CD14-positive monocyte (primary cell): ENCODE results near the gene KIRREL3. TPM values are rescaled to one million over a fixed set of nuclear protein-coding genes. Genes with fewer than 3 reads are reported as not detected.

Experiments used
- DNase-seq, 3 donors: peaks; one replicate each; pipeline ENCODE4 v3.0.0-alpha.2; 2011 to 2022
- H2AFZ ChIP-seq: 2 replicates; pipeline ENCODE4 v1.6.0; 2012; ENCODE audit warnings: mild to moderate bottlenecking, low read depth, low read length, inconsistent platforms; ENCODE audit not compliant: insufficient read depth, poor library complexity, severe bottlenecking
- H3K27ac ChIP-seq, 2 donors: 1 replicate in 1 of 2; 2 replicates in 1 of 2; pipeline ENCODE4 v1.5.1; 2012 to 2013; ENCODE audit warnings: low read length in 2 of 2, control low read depth in 1 of 2, inconsistent platforms in 1 of 2, low read depth in 1 of 2, mild to moderate bottlenecking in 1 of 2
- H3K27me3 ChIP-seq, 2 donors: one replicate each; pipeline versions ENCODE4 v1.6.0 to v1.6.1; 2011 to 2013; ENCODE audit warnings: low read length in 2 of 2; ENCODE audit not compliant: control insufficient read depth in 2 of 2, insufficient read depth in 2 of 2
- H3K36me3 ChIP-seq, 2 donors: replicated peaks in 1 of 2; 1 replicate in 1 of 2; 2 replicates in 1 of 2; pipeline versions ENCODE4 v1.5.1 to v1.6.1; 2012 to 2013; ENCODE audit warnings: low read length in 2 of 2, control low read depth in 1 of 2, inconsistent platforms in 1 of 2, mild to moderate bottlenecking in 1 of 2; ENCODE audit not compliant: insufficient read depth in 2 of 2, control insufficient read depth in 1 of 2
- H3K4me1 ChIP-seq, 2 donors: 1 replicate in 1 of 2; 2 replicates in 1 of 2; pipeline versions ENCODE4 v1.5.1 to v1.6.1; 2012 to 2013; ENCODE audit warnings: low read length in 2 of 2, control low read depth in 1 of 2, inconsistent platforms in 1 of 2, mild to moderate bottlenecking in 1 of 2, moderate library complexity in 1 of 2; ENCODE audit not compliant: insufficient read depth in 2 of 2, control insufficient read depth in 1 of 2
- H3K4me2 ChIP-seq: replicated peaks from 2 replicates; pipeline ENCODE3; 2012; ENCODE audit warnings: low read length, moderate library complexity, mild to moderate bottlenecking; ENCODE audit not compliant: poor library complexity, severe bottlenecking; ENCODE audit errors: extremely low read depth
- H3K4me3 ChIP-seq, 3 experiments: fragments of 200-600 bp in 1 of 3; sonication (generic) in 1 of 3; replicated peaks in 1 of 3; 1 replicate in 2 of 3; 2 replicates in 1 of 3; pipeline ENCODE4 v1.5.1; 2011 to 2013; ENCODE audit warnings: low read length in 3 of 3, mild to moderate bottlenecking in 3 of 3, control low read depth in 2 of 3, low read depth in 2 of 3, inconsistent platforms in 1 of 3, moderate library complexity in 1 of 3
- H3K79me2 ChIP-seq: 2 replicates; pipeline ENCODE4 v1.6.0; 2012; ENCODE audit warnings: mild to moderate bottlenecking, control low read depth, inconsistent platforms, low read length, moderate library complexity; ENCODE audit not compliant: insufficient read depth
- H3K9ac ChIP-seq: 2 replicates; pipeline ENCODE4 v1.6.0; 2017; ENCODE audit warnings: low read length, mild to moderate bottlenecking; ENCODE audit not compliant: insufficient read depth, poor library complexity, severe bottlenecking
- H3K9me3 ChIP-seq, 2 donors: replicated peaks in 1 of 2; 1 replicate in 1 of 2; 2 replicates in 1 of 2; pipeline versions ENCODE4 v1.5.1 to v1.6.1; 2012 to 2013; ENCODE audit warnings: low read length in 2 of 2, control low read depth in 1 of 2; ENCODE audit not compliant: control insufficient read depth in 1 of 2, insufficient read depth in 1 of 2
- H4K20me1 ChIP-seq: 2 replicates; pipeline ENCODE4 v1.6.0; 2012; ENCODE audit warnings: mild to moderate bottlenecking, low read length, control low read depth, moderate library complexity; ENCODE audit not compliant: insufficient read depth
- H3K27ac Mint-ChIP-seq, 7 donors: one replicate each; pipeline ENCODE4 v1.8.0; 2020; ENCODE audit warnings: mild to moderate bottlenecking in 7 of 7, mixed read lengths in 7 of 7, moderate library complexity in 6 of 7, inconsistent platforms in 2 of 7
- H3K27me3 Mint-ChIP-seq, 3 donors: one replicate each; pipeline ENCODE4 v1.8.0; 2021 to 2022; ENCODE audit warnings: low read depth in 3 of 3, mild to moderate bottlenecking in 3 of 3, mixed read lengths in 3 of 3, moderate library complexity in 3 of 3, inconsistent platforms in 1 of 3
- H3K36me3 Mint-ChIP-seq, 2 donors: one replicate each; pipeline ENCODE4 v1.8.0; 2020; ENCODE audit warnings: mixed read lengths in 2 of 2, inconsistent platforms in 1 of 2, mild to moderate bottlenecking in 1 of 2
- H3K4me1 Mint-ChIP-seq: one replicate; pipeline ENCODE4 v1.8.0; 2020; ENCODE audit warnings: mild to moderate bottlenecking, mixed read lengths
- H3K4me3 Mint-ChIP-seq, 2 donors: one replicate each; pipeline ENCODE4 v1.8.0; 2020; ENCODE audit warnings: mild to moderate bottlenecking in 2 of 2, mixed read lengths in 2 of 2, moderate library complexity in 1 of 2
- H3K9me3 Mint-ChIP-seq, 7 donors: one replicate each; pipeline ENCODE4 v1.8.0; 2020 to 2022; ENCODE audit warnings: mixed read lengths in 7 of 7, mild to moderate bottlenecking in 6 of 7, moderate library complexity in 6 of 7, inconsistent platforms in 2 of 7
- WGBS: methylation state at CpG from one replicate; pipeline ENCODE4 v1.1.5; 2013; ENCODE audit warnings: missing lambda C conversion rate; ENCODE audit not compliant: insufficient coverage; 5-methylcytosine and 5-hydroxymethylcytosine counted together
- intact Hi-C, 2 donors: fragments of 100-400 bp; cut with micrococcal nuclease; formaldehyde crosslinking; loops; one replicate each; pipeline versions ENCODE4 v1.15.0 to v1.15.1; 2023
- polyA plus RNA-seq, 3 donors: library from polyadenylated mRNA; depleted of rRNA in 1 of 3; unstranded in 2 of 3; stranded (reverse) in 1 of 3; fragments of 300-500 nt in 2 of 3; fragments of >200 nt in 1 of 3; fragmentation: Illumina TruSeq in 2 of 3; gene quantifications; 1 replicate in 2 of 3; 2 replicates in 1 of 3; pipeline ENCODE4 v1.2.3, GENCODE V29; 2012 to 2021
- TF ChIP-seq, protein P1 (sequence below): fragments of 200-600 bp; IDR thresholded peaks from one replicate; pipeline ENCODE4 v1.8.0; 2022; ENCODE audit warnings: antibody characterized with exemption, mild to moderate bottlenecking

The KIRREL3 gene
- polyA plus RNA-seq, 3 donors = not detected

DNA sequence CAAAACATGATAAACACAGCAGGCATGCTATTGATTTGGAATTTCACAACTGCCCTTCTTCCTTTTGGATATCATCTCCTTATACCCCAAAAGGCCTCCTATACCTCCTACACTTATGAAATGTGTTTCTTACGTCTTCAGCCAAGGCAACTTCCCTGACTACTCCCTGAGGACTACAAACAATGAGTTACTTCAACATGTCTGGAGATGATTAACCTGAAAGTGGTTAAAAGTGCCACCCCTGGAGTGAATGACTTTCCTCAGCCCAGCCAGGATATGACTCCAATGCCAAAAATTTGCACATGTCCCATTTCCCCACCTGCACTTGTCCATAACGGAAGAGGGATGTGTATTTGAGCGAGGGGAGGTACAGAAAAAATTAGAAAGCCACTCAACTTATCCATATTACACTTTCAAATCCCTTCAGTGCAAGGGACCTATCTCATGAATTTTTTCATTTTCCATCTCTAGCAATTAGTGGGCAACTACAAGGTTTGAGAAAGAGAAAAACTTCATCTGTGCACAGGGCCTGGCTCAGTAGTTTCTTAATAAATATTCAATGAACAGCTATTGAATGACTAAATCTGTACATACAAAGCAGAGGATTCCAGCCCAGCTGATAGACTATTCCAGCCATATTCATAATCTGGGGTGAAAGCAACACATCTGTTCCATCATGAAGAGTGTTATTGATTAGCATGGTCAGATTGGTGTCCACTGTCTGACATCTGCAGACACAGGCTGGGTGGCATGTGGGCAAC, 36.8 kb downstream of the KIRREL3 start:
- peaks cover 0 to 2% (median 0%) of the 10 kb centered on the region in 7 donors for H3K9me3 Mint-ChIP-seq
- H3K9me3 ChIP-seq = no peaks in the 10 kb centered on the region
- H4K20me1 ChIP-seq = no peaks in the 10 kb centered on the region
- H3K27me3 ChIP-seq = peaks cover 0 to 7% of the 10 kb centered on the region in 2 donors
- intact Hi-C loops = no loop called here
- peaks cover 9 to 20% (median 11%) of the 10 kb centered on the region in 3 donors for H3K27me3 Mint-ChIP-seq
- no peaks in the 10 kb centered on the region for H3K4me1 ChIP-seq
- H3K79me2 ChIP-seq = no peaks in the 10 kb centered on the region
- H2AFZ ChIP-seq = no peak overlapping the region
- no peaks in the 10 kb centered on the region for H3K36me3 ChIP-seq
- H3K4me1 Mint-ChIP-seq = no peaks in the 10 kb centered on the region
- H3K9ac ChIP-seq = no peak overlapping the region
- DNase-seq = no peak
- no peak overlapping the region for H3K4me3 ChIP-seq
- no peak overlapping the region for H3K27ac Mint-ChIP-seq
- WGBS = no CpG with 5 or more reads among the region's 3 CpGs
- H3K36me3 Mint-ChIP-seq = no peaks in the 10 kb centered on the region
- no peak overlapping the region for H3K4me2 ChIP-seq
- no peak overlapping the region for H3K27ac ChIP-seq
- no peak overlapping the region for H3K4me3 Mint-ChIP-seq
- TF ChIP-seq, protein P1, sequence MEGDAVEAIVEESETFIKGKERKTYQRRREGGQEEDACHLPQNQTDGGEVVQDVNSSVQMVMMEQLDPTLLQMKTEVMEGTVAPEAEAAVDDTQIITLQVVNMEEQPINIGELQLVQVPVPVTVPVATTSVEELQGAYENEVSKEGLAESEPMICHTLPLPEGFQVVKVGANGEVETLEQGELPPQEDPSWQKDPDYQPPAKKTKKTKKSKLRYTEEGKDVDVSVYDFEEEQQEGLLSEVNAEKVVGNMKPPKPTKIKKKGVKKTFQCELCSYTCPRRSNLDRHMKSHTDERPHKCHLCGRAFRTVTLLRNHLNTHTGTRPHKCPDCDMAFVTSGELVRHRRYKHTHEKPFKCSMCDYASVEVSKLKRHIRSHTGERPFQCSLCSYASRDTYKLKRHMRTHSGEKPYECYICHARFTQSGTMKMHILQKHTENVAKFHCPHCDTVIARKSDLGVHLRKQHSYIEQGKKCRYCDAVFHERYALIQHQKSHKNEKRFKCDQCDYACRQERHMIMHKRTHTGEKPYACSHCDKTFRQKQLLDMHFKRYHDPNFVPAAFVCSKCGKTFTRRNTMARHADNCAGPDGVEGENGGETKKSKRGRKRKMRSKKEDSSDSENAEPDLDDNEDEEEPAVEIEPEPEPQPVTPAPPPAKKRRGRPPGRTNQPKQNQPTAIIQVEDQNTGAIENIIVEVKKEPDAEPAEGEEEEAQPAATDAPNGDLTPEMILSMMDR = no peak

DNA sequence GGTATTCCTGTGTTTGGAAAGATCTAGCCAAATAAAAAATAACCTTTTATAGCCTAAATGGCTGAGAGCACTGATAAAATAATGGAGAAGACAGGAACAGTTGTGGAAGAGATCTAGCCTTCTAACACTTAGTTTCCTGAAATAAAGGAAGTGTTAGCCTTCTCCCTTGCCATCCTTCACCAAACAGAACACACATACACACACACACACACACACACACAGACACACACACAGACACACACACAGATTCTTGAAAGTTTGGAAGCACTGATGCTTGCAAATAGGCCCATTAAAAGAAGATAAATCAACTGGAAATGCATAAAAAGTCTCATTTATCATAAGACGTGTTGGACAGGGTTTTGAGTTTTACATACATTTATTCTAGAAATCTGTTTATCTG, 37.5 kb downstream of the KIRREL3 start:
- no peaks in the 10 kb centered on the region for H3K79me2 ChIP-seq
- no peak overlapping the region for H2AFZ ChIP-seq
- Mint-ChIP-seq H3K36me3 (no peaks in the 10 kb centered on the region), H3K27me3 (peaks cover 5 to 17% (median 6%) of the 10 kb centered on the region in 3 donors), H3K4me3 (no peak overlapping the region), H3K9me3 (peaks cover 0 to 2% (median 0%) of the 10 kb centered on the region in 7 donors), H3K27ac (no peak overlapping the region), H3K4me1 (no peaks in the 10 kb centered on the region)
- no peak for DNase-seq
- no peak overlapping the region for H3K9ac ChIP-seq
- H3K4me1 ChIP-seq = no peaks in the 10 kb centered on the region
- H3K36me3 ChIP-seq = no peaks in the 10 kb centered on the region
- no peak overlapping the region for H3K4me3 ChIP-seq
- no peaks in the 10 kb centered on the region for H3K9me3 ChIP-seq
- no CpG with 5 or more reads among the region's 1 CpG for WGBS
- peaks cover 0 to under 1% of the 10 kb centered on the region in 2 donors for H3K27me3 ChIP-seq
- H4K20me1 ChIP-seq = no peaks in the 10 kb centered on the region
- TF ChIP-seq, protein P1 = no peak
- no peak overlapping the region for H3K27ac ChIP-seq
- intact Hi-C loops = no loop called here
- H3K4me2 ChIP-seq = no peak overlapping the region
